IMR-90 (cell line): ENCODE measurements around the gene PPM1F. TPM values are rescaled to one million over a fixed set of nuclear protein-coding genes. Genes with fewer than 3 reads are reported as not detected.

Experiments
- ATAC-seq: fragments of 200-7000 bp; cut with Tn5 transposase; 2 replicates; pipeline ENCODE4 v1.9.1; 2020; ENCODE audit warnings: low read depth, mild to moderate bottlenecking, moderate library complexity
- BruUV-seq: library from RNA; stranded (reverse); fragments of 400-500 nt; replicated peaks from 2 replicates; lab custom pipeline; 2021; lab: Mats Ljungman, UMichigan
- CTCF ChIA-PET: fragments of 300-600 bp; formaldehyde crosslinking; extraction: SDS; loops from one replicate; lab custom pipeline; 2021; ENCODE audit warnings: antibody characterized with exemption; lab: Yijun Ruan, JAX
- POLR2A ChIA-PET: fragments of 300-600 bp; sonication (Branson Sonifier 250); formaldehyde crosslinking; loops from one replicate; lab custom pipeline; 2022; ENCODE audit warnings: antibody characterized with exemption; ENCODE audit not compliant: unreplicated experiment; lab: Charles Lee
- DNase-seq: peaks from one replicate; pipeline ENCODE4 v3.0.0; 2013
- H2AFZ ChIP-seq: replicated peaks from 2 replicates; pipeline ENCODE3; 2013; ENCODE audit warnings: low read length, mild to moderate bottlenecking; ENCODE audit not compliant: poor library complexity
- H2AK5ac ChIP-seq: 2 replicates; pipeline ENCODE4 v1.6.1; 2013; ENCODE audit warnings: low read depth, low read length, inconsistent platforms
- H2AK9ac ChIP-seq: replicated peaks from 2 replicates; pipeline ENCODE3; 2013; ENCODE audit warnings: mild to moderate bottlenecking, low read depth, low read length, moderate library complexity; ENCODE audit not compliant: poor library complexity
- H2BK120ac ChIP-seq: 2 replicates; pipeline ENCODE4 v1.6.1; 2013; ENCODE audit warnings: low read depth, low read length, inconsistent platforms
- H2BK15ac ChIP-seq: 3 replicates; pipeline ENCODE4 v1.6.1; 2013; ENCODE audit warnings: low read depth, low read length, inconsistent platforms
- H2BK20ac ChIP-seq: 2 replicates; pipeline ENCODE4 v1.6.1; 2013; ENCODE audit warnings: low read depth, mild to moderate bottlenecking, inconsistent platforms, low read length, moderate library complexity
- H2BK5ac ChIP-seq: 2 replicates; pipeline ENCODE4 v1.6.1; 2013; ENCODE audit warnings: mild to moderate bottlenecking, low read depth, low read length, inconsistent platforms; ENCODE audit not compliant: poor library complexity, severe bottlenecking
- H3K14ac ChIP-seq: replicated peaks from 2 replicates; pipeline ENCODE4 v1.6.1; 2013; ENCODE audit warnings: low read depth, low read length, inconsistent platforms
- H3K18ac ChIP-seq: 2 replicates; pipeline ENCODE4 v1.6.1; 2013; ENCODE audit warnings: low read depth, low read length, control low read depth
- H3K23ac ChIP-seq: 2 replicates; pipeline ENCODE4 v1.6.1; 2013; ENCODE audit warnings: low read depth, low read length, inconsistent platforms
- H3K27ac ChIP-seq: 2 replicates; pipeline ENCODE4 v1.5.1; 2013; ENCODE audit warnings: mild to moderate bottlenecking, control low read depth, low read length; ENCODE audit not compliant: insufficient read depth
- H3K27me3 ChIP-seq: 2 replicates; pipeline ENCODE4 v1.6.1; 2013; ENCODE audit warnings: low read length; ENCODE audit not compliant: control insufficient read depth, insufficient read depth
- H3K36me3 ChIP-seq: 2 replicates; pipeline ENCODE4 v1.6.1; 2013; ENCODE audit warnings: low read length, mixed read lengths; ENCODE audit not compliant: control insufficient read depth, insufficient read depth
- H3K4ac ChIP-seq: 2 replicates; pipeline ENCODE4 v1.6.1; 2013; ENCODE audit warnings: low read depth, low read length, inconsistent platforms
- H3K4me1 ChIP-seq: 2 replicates; pipeline ENCODE4 v1.6.1; 2013; ENCODE audit warnings: low read length, mixed read lengths; ENCODE audit not compliant: control insufficient read depth, insufficient read depth
- H3K4me2 ChIP-seq: 2 replicates; pipeline ENCODE4 v1.6.1; 2013; ENCODE audit warnings: low read depth, mild to moderate bottlenecking, control low read depth, low read length, moderate library complexity
- H3K4me3 ChIP-seq: 2 replicates; pipeline ENCODE4 v1.5.1; 2013; ENCODE audit warnings: low read depth, mild to moderate bottlenecking, control low read depth, low read length, moderate library complexity; ENCODE audit not compliant: insufficient read depth
- H3K56ac ChIP-seq: 2 replicates; pipeline ENCODE4 v1.6.1; 2013; ENCODE audit warnings: low read length, inconsistent platforms; ENCODE audit not compliant: insufficient read depth; ENCODE audit errors: extremely low read depth
- H3K79me1 ChIP-seq, 2 experiments: 2 replicates each; pipeline ENCODE4 v1.6.1; 2013; ENCODE audit warnings: low read length in 2 of 2, inconsistent platforms in 1 of 2, low read depth in 1 of 2
- H3K9ac ChIP-seq: 2 replicates; pipeline ENCODE4 v1.6.1; 2013; ENCODE audit warnings: low read depth, low read length, control low read depth
- H3K9me1 ChIP-seq: 2 replicates; pipeline ENCODE4 v1.6.1; 2013; ENCODE audit warnings: low read length, inconsistent platforms; ENCODE audit not compliant: insufficient read depth
- H3K9me3 ChIP-seq: 2 replicates; pipeline ENCODE4 v1.6.1; 2013; ENCODE audit warnings: low read length; ENCODE audit not compliant: control insufficient read depth, insufficient read depth
- H4K20me1 ChIP-seq: 2 replicates; pipeline ENCODE4 v1.6.1; 2013; ENCODE audit warnings: low read length, inconsistent platforms; ENCODE audit not compliant: insufficient read depth
- H4K5ac ChIP-seq: 2 replicates; pipeline ENCODE4 v1.6.1; 2013; ENCODE audit warnings: mild to moderate bottlenecking, low read depth, low read length, control low read depth
- H4K8ac ChIP-seq, 2 experiments: 2 replicates each; pipeline ENCODE4 v1.6.1; 2013; ENCODE audit warnings: low read depth in 2 of 2, low read length in 2 of 2, control low read depth in 1 of 2, inconsistent platforms in 1 of 2
- H4K91ac ChIP-seq: 2 replicates; pipeline ENCODE4 v1.6.1; 2013; ENCODE audit warnings: low read depth, low read length, inconsistent platforms; ENCODE audit not compliant: insufficient read depth
- CHD1 ChIP-seq: IDR thresholded peaks from 2 replicates; pipeline ENCODE4 v1.6.1; 2012; ENCODE audit warnings: low read depth, low read length, improper control_type of control experiment
- RCOR1 ChIP-seq: IDR thresholded peaks from 2 replicates; pipeline ENCODE4 v1.6.1; 2012; ENCODE audit warnings: mild to moderate bottlenecking, low read length, improper control_type of control experiment; ENCODE audit not compliant: insufficient replicate concordance
- WGBS, 2 experiments: methylation state at CpG; one replicate each; pipeline versions ENCODE4 v1.1.5 to v1.1.7; 2013; ENCODE audit warnings: missing lambda C conversion rate in 2 of 2; ENCODE audit not compliant: insufficient read length in 1 of 2; ENCODE audit errors: extremely low coverage in 2 of 2; 5-methylcytosine and 5-hydroxymethylcytosine counted together
- dilution Hi-C: fragments of 300-500 bp; cut with HindIII; formaldehyde crosslinking; loops from one replicate; pipeline ENCODE4 v1.14.3; 2018; ENCODE audit warnings: low sequenced_read_pairs; ENCODE audit not compliant: unreplicated experiment
- in situ Hi-C: fragments of 300-500 bp; cut with MboI; formaldehyde crosslinking; loops from 3 replicates; pipeline ENCODE4 v1.14.3; 2019; ENCODE audit warnings: low sequenced_read_pairs, inconsistent platforms, mixed read lengths
- intact Hi-C: fragments of 100-400 bp; cut with micrococcal nuclease; formaldehyde crosslinking; loops from 2 replicates; pipeline ENCODE4 v1.10.0; 2022
- polyA plus RNA-seq, 3 experiments: library from polyadenylated mRNA; depleted of rRNA; stranded (reverse); fragments of >200 nt; gene quantifications; 2 replicates each; pipeline ENCODE4 v1.2.3, GENCODE V29; 2012; ENCODE audit warnings: low replicate concordance in 1 of 3
- total RNA-seq: library from RNA; depleted of rRNA; stranded (reverse); fragments of >200 nt; gene quantifications from 2 replicates; pipeline ENCODE4 v1.2.3, GENCODE V29; 2012

Gene PPM1F
- total and polyA plus RNA-seq, 2 of the 4 experiments (the other 2 are of a cell fraction): 20.8 to 30.3 TPM

- intact Hi-C loops: no loop called here
- no peak overlapping the region for H4K91ac ChIP-seq
- no TSS peak for BruUV-seq
These were observed 19.2 kb upstream of the PPM1F start for GRCh38 chr22:21971858-21972275.

More at GRCh38 chr22:21971858-21972275, 19.2 kb upstream of the PPM1F start:
- Histone ChIP-seq H3K9ac (no peak overlapping the region), H3K4me3 (no peak overlapping the region), H2BK15ac (no peak overlapping the region), H4K20me1 (peaks cover 24% of the 10 kb centered on the region), H2AK5ac (no peak overlapping the region), H2BK20ac (no peak overlapping the region), H3K14ac (no peak overlapping the region), H3K4ac (no peak overlapping the region), H3K4me1 (no peaks in the 10 kb centered on the region), H2BK120ac (no peak overlapping the region), H3K56ac (no peak overlapping the region), H3K4me2 (no peak overlapping the region), H3K27me3 (no peaks in the 10 kb centered on the region), H2BK5ac (no peak overlapping the region), H3K9me3 (no peaks in the 10 kb centered on the region), H3K36me3 (peaks cover 74% of the 10 kb centered on the region), H3K18ac (no peak overlapping the region), H2AFZ (no peak overlapping the region), H3K23ac (no peak overlapping the region), H3K79me1 (peaks cover 24 to 38% of the 10 kb centered on the region in 2 experiments), H3K27ac (no peak overlapping the region), H2AK9ac (no peak overlapping the region), H4K8ac (no peak overlapping the region), H4K5ac (no peak overlapping the region), H3K9me1 (peaks cover 4% of the 10 kb centered on the region; the same call in 1 of the 2 replicates)
- ChIA-PET CTCF (interaction anchor here (0.8 to 1.3 kb wide), 5 partner anchors 9 to 49 kb away, joined by 3 to 7 read pairs (median 4); partner anchors contain the start of genes PPM1F and TOP3B), POLR2A (no interaction called here)
- ATAC-seq (no peak), DNase-seq (no peak)
- in situ Hi-C loops (no loop called here), dilution Hi-C loops (no loop called here)
- TF ChIP-seq RCOR1 (no peak), CHD1 (no peak)
- WGBS, 2 experiments: no CpG with 5 or more reads among the region's 7 CpGs
